ENCODE measurements around the gene CRYBG1. TPM values are rescaled to one million over a fixed set of nuclear protein-coding genes. Genes with fewer than 3 reads are reported as not detected.

Gene CRYBG1
- total RNA-seq, 4 donors from 2014 or later = 7.9 to 14.4 (median 11.1) TPM

DNA sequence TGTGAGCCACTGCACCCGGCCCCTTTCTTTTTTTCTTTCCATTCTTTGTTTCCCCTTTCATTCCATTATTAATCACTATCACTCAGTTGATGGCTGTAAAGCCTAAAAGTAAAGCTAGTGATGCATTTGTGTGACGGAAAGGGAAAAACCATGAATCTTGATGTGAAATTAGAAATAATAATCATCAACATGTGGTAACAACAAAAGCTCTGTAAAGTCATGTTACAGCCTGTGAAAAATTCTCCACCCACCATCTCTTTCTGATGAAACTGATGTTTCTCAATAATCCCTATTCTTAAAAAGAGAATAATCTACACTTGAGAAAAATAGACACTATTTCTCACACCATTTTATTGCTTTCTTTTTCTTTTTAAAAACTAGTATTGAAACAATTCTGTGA lies 80.0 kb downstream of the CRYBG1 start:
- Histone ChIP-seq H3K36me3 (no peaks in the 10 kb centered on the region), H3K27ac (no peak overlapping the region), H3K27me3 (no peaks in the 10 kb centered on the region), H3K9me3 (no peaks in the 10 kb centered on the region), H3K4me1 (peaks cover 0 to 12% of the 10 kb centered on the region in 2 donors), H3K4me3 (replicated peaks in 1 of 3) (no peak overlapping the region)
- no peak for DNase-seq
- 72 to 76% methylated on average over 2 of the region's 2 CpGs for WGBS, 2 donors
- intact Hi-C loops (cut with DNase I) = no loop called here
- TF ChIP-seq, protein P1, sequence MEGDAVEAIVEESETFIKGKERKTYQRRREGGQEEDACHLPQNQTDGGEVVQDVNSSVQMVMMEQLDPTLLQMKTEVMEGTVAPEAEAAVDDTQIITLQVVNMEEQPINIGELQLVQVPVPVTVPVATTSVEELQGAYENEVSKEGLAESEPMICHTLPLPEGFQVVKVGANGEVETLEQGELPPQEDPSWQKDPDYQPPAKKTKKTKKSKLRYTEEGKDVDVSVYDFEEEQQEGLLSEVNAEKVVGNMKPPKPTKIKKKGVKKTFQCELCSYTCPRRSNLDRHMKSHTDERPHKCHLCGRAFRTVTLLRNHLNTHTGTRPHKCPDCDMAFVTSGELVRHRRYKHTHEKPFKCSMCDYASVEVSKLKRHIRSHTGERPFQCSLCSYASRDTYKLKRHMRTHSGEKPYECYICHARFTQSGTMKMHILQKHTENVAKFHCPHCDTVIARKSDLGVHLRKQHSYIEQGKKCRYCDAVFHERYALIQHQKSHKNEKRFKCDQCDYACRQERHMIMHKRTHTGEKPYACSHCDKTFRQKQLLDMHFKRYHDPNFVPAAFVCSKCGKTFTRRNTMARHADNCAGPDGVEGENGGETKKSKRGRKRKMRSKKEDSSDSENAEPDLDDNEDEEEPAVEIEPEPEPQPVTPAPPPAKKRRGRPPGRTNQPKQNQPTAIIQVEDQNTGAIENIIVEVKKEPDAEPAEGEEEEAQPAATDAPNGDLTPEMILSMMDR (IDR thresholded peaks at IDR 0.05) = no peak
- TF ChIP-seq POLR2A (IDR thresholded peaks at IDR 0.05) = no peak

DNA sequence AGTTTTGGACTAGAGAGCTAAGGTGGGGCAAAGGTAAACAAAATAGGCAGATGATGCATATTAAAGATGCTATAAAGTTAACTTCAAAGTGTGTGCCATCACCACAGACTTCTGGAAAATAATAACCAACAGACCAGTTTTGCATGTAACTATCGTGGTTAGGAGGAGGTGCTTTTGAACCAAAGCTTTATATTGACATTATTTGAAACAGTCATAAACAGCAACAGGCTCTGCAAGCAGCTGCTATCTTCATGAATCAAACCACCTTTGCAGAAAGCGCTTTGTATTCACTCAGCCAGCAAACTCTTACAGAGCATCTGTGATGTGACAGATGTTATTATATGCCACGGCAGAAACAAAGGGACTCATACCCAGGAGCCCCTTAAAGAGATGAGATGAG lies 81.9 kb downstream of the CRYBG1 start:
- no peaks in the 10 kb centered on the region for H3K27me3 ChIP-seq
- TF ChIP-seq, protein P1 (IDR thresholded peaks at IDR 0.05) = no peak
- no peak for TF ChIP-seq POLR2A (IDR thresholded peaks at IDR 0.05)
- no peaks in the 10 kb centered on the region for H3K9me3 ChIP-seq
- intact Hi-C loops (cut with DNase I) = no loop called here
- H3K4me1 ChIP-seq = peaks cover 0 to 12% of the 10 kb centered on the region in 2 donors
- H3K36me3 ChIP-seq = no peaks in the 10 kb centered on the region
- no peak overlapping the region for H3K4me3 ChIP-seq (replicated peaks in 1 of 3)
- WGBS, 2 donors = 70 to 78% methylated on average over 3 of the region's 3 CpGs
- DNase-seq = no peak
- no peak overlapping the region for H3K27ac ChIP-seq

DNA sequence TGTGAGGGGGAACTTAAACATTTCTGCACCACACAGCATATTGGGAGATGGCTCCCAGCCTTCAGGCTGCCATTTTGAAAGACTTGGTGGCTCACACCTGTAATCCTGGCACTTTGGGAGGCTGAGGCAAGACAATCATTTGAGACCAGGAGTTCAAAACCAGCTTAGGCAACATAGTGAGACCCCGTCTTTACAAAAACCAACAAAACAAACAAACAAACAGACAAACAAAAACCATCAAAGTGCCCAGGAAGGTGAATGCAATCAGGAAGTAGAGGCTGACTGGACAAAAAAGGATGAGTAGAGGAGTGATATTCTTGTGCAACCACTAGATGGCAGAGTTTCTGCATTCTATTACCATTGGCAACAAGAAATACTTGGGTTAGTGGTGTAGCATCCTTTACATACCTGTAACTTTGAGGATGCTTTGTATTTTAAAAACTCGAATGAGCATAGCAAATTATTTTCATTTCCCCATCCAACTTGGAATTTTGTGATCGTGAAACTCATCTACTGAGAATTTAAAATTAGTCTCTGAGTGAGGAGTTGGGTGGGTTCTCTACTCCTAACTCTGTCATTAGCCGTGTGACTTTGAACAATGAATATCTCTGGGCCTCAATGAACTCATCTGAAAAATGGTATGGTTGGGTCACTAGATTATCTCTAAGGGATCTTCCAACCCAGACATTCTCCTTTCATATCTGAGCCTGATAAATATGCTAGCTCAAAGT lies 84.4 kb downstream of the CRYBG1 start:
- Histone ChIP-seq H3K4me1 (peaks cover 0 to 12% of the 10 kb centered on the region in 2 donors), H3K36me3 (no peaks in the 10 kb centered on the region), H3K9me3 (no peaks in the 10 kb centered on the region), H3K4me3 (replicated peaks in 1 of 3) (no peak overlapping the region), H3K27ac (peak overlapping the region in 2 of 3 donors; percentile 5 to 67), H3K27me3 (no peaks in the 10 kb centered on the region)
- intact Hi-C loops (cut with DNase I) = loop anchor here (5.0 kb wide), 1 partner anchor 122 kb away; no protein-coding TSS in a partner anchor
- no peak for DNase-seq
- TF ChIP-seq POLR2A (IDR thresholded peaks at IDR 0.05) = no peak
- TF ChIP-seq, protein P1 (IDR thresholded peaks at IDR 0.05) = peak; percentile 38 to 79 (median 63)
- WGBS, 2 donors = 23 to 44% methylated on average over 4 of the region's 4 CpGs

DNA sequence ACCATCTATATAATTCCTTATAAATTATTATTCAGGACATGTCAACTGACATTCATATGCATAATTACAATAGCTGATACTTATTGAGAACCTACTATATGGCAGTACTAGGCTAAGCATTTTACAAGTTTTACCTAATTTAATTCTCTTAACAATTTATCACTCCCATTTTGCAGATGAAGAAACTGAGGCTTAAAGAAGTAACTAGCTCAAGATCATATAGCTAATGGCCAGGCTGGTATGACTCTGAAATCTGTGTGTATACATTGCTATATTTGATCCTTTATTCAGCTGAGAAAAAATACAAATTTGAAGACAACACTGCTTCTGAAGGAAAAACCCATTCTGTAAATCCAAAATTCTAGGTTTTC lies 85.0 kb downstream of the CRYBG1 start:
- intact Hi-C loops (cut with DNase I) = loop anchor here (5.0 kb wide), 1 partner anchor 122 kb away; no protein-coding TSS in a partner anchor
- no peak for DNase-seq
- no peak for TF ChIP-seq POLR2A (IDR thresholded peaks at IDR 0.05)
- TF ChIP-seq, protein P1 (IDR thresholded peaks at IDR 0.05) = no peak

DNA sequence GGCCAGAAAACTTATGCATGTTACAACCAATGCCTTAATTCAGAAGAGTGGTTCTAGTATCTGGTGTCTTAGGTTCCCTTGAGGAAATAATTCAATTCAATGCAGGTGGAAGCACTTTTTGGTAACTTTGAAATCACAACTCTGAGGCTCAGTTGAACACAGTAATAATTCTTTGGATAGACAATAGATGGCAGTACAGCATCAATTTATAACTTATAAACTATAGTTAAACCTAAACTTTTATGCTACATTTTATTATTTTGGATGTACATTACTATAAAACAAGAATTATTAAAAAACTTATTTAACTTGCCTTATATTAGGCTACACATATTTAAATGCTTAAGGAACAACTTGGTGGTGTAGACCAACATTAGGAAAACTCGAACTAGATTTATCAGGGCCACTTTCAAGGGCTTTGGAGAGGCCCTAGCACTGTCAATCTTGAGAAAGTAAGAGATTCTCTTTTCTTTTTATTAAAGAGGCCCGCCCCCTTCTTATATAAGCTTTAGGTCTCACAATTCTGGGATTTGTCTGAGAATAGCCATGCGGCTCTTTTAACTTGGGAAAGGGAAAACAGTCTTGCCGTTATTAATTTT lies 85.9 kb downstream of the CRYBG1 start:
- no peak for DNase-seq
- Histone ChIP-seq H3K27ac (no peak overlapping the region), H3K4me3 (replicated peaks in 1 of 3) (no peak overlapping the region), H3K4me1 (peaks cover 0 to 12% of the 10 kb centered on the region in 2 donors), H3K9me3 (no peaks in the 10 kb centered on the region), H3K27me3 (no peaks in the 10 kb centered on the region), H3K36me3 (no peaks in the 10 kb centered on the region)
- TF ChIP-seq, protein P1 (IDR thresholded peaks at IDR 0.05) = peak; percentile 4 to 60 (median 33)
- TF ChIP-seq POLR2A (IDR thresholded peaks at IDR 0.05) = no peak
- WGBS, 2 donors = 60 to 63% methylated on average over 4 of the region's 4 CpGs
- intact Hi-C loops (cut with DNase I) = loop anchor here (5.0 kb wide), 1 partner anchor 121 kb away; no protein-coding TSS in a partner anchor

More for the DNA sequence above, 85.0 kb downstream of the CRYBG1 start:
- no peaks in the 10 kb centered on the region for H3K36me3 ChIP-seq
- no peaks in the 10 kb centered on the region for H3K9me3 ChIP-seq
- peaks cover 0 to 12% of the 10 kb centered on the region in 2 donors for H3K4me1 ChIP-seq
- no peak overlapping the region for H3K27ac ChIP-seq
- no peaks in the 10 kb centered on the region for H3K27me3 ChIP-seq
- no peak overlapping the region for H3K4me3 ChIP-seq (replicated peaks in 1 of 3)
